Measurements from ENCODE around the gene CD53.
"Not testable (repeated sequence)": the region's sequence is repeated elsewhere in the genome, so short reads cannot be mapped to it uniquely, and the experiment has no call there.

Gene CD53

DNA sequence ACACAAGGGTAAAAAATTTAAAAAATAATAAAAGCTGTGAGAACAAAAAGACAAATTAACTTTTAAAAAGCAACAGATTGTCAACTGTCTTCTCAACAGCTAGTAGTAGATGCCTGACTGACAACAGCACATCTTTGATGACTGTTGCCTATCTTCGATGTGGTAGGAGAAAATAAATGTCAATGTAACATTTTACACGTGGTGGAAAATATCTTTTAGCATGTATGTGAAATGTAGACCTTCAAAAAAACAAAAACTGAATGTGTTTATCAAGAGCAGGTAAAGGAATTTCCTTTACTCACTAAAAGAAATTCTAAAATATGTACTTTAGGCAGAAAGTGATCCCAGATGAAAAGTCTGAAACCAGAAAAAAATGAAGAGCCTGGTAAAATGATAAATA is 42.9 kb downstream of the CD53 start:
- no peak for DNase-seq (ENCODE audit: low read depth in 2 of 3, low spot score in 2 of 3)

GRCh38 chr1:110916274-110916668 is 43.3 kb downstream of the CD53 start:
- DNase-seq (ENCODE audit: low read depth in 2 of 3, low spot score in 2 of 3) = no peak

- no peak for DNase-seq (ENCODE audit: low read depth in 2 of 3, low spot score in 2 of 3)
Observed at GRCh38 chr1:110916669-110917306, 43.8 kb downstream of the CD53 start.

GRCh38 chr1:110918016-110918415 is 45.1 kb downstream of the CD53 start:
- DNase-seq (ENCODE audit: low read depth in 2 of 3, low spot score in 2 of 3) = no peak

- DNase-seq (ENCODE audit: low read depth in 2 of 3, low spot score in 2 of 3) = no peak
Observed at GRCh38 chr1:110921953-110922352, 49.0 kb downstream of the CD53 start.

- DNase-seq (ENCODE audit: low read depth in 2 of 3, low spot score in 2 of 3) = no peak
Observed at GRCh38 chr1:110927484-110928075, 54.6 kb downstream of the CD53 start.

DNA sequence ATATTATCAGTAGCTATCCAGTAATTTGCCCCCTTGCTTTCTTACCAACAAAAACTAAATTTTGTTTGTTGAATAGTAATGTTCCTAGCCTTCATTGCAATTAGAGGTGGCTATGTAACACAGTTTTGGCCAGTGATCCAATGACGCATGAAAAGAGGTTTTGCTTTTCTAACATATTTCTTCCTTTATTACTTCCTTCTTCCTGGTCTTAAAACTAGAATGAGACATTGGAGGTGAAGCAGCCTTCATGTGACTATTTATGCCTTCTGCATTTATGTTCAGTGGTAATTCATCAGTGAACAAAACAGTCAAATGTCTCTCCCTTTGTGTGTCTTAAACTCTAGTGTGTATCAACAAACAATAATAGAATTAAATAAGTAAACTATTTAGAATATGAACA is 55.2 kb downstream of the CD53 start:
- DNase-seq (ENCODE audit: low read depth in 2 of 3, low spot score in 2 of 3) = no peak

DNA sequence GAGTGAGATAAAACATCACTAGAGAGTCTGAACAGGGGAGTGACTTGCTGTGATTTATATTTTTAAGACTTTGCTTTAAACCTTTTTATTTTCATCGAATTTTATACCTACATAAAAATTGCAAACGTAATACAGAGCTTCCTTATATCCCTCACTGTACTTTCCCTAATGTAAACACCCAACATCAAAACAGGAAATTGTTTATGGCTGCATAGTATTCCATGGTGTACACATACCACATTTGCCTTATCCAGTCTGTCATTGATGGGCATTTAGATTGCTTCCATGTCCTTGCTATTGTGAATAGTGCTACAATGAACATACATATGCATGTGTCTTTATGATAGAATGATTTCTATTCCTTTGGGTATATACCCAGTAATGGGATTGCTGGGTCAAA is 56.0 kb downstream of the CD53 start:
- DNase-seq (ENCODE audit: low read depth in 2 of 3, low spot score in 2 of 3) = no peak

GRCh38 chr1:110931097-110931496 is 58.1 kb downstream of the CD53 start:
- not testable (repeated sequence) for DNase-seq (ENCODE audit: low read depth in 2 of 3, low spot score in 2 of 3)

GRCh38 chr1:110936567-110936966 is 63.6 kb downstream of the CD53 start:
- no peak for DNase-seq (ENCODE audit: low read depth in 2 of 3, low spot score in 2 of 3)

- DNase-seq (ENCODE audit: low read depth in 2 of 3, low spot score in 2 of 3) = no peak
Observed at GRCh38 chr1:110944806-110945205, 71.9 kb downstream of the CD53 start.

- no peak for DNase-seq (ENCODE audit: low read depth in 2 of 3, low spot score in 2 of 3)
Observed at GRCh38 chr1:110945626-110946025, 72.7 kb downstream of the CD53 start.

DNA sequence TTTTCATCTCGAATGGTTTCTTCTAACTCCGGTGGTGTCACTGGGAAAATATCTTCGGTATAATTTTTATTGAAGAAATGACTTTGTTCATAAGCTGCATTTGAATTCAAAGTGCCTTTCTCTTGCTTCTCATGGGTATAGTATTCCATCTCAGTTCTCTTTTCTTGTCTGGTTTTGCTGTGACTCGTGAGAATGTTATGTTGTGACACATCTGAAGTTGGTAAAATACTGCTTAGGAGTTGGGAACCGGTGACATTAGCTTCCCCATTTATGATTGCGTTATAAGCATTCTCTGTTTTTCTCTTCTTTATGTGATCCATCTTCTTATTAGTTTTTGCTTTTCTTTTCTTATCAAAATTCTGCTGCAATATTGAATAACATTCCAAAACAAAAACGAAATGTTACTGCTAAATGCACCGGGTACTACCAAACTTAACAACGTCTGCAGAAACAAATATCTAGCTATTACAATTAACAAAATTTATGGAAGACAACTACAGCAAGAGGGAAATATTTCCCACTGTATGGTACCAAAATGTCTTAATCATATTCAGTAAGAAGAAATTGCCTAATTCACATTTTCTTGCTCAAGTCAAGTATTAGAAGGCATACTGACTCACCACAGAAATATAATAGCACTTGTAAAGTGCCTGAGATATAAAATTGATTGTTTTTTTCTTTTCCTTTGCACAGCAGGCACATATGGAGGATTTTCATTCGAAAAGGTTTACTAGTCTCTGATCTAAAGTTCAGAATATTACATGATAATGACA is 75.3 kb downstream of the CD53 start:
- DNase-seq (ENCODE audit: low read depth in 2 of 3, low spot score in 2 of 3) = no peak
